Stimulated activated CD8-positive, alpha-beta memory T cell treated with anti-CD3 and anti-CD28 coated beads, Interleukin-4, amount 100 ng/mL, for 4 hours (primary cell): ENCODE measurements around the gene AVEN.

Source experiments
- DNase-seq, 2 donors: peaks; one replicate each; pipeline ENCODE4 v3.0.0-alpha.2; 2020; ENCODE audit warnings: low read depth in 2 of 2, low spot score in 1 of 2

Gene AVEN

DNA sequence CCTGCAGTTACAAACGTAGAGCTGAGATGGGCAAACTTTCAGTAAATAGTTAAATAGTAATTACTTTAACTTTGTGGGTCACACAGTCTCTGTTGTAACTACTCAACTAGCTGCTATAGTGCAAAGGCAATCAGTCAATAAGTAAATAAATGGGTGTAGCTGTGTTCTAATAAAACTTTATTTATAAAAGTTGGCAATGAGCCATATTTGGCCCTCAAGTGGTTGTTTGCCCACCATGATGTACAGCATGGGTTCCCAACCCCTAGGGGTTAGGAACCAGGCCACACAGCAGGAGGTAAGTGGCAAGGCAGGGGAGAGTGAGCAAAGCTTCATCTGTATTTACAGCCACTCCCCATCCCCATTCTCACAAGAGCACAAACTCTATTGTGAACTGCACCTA lies 115.6 kb downstream of the AVEN start:
- DNase-seq: no peak

DNA sequence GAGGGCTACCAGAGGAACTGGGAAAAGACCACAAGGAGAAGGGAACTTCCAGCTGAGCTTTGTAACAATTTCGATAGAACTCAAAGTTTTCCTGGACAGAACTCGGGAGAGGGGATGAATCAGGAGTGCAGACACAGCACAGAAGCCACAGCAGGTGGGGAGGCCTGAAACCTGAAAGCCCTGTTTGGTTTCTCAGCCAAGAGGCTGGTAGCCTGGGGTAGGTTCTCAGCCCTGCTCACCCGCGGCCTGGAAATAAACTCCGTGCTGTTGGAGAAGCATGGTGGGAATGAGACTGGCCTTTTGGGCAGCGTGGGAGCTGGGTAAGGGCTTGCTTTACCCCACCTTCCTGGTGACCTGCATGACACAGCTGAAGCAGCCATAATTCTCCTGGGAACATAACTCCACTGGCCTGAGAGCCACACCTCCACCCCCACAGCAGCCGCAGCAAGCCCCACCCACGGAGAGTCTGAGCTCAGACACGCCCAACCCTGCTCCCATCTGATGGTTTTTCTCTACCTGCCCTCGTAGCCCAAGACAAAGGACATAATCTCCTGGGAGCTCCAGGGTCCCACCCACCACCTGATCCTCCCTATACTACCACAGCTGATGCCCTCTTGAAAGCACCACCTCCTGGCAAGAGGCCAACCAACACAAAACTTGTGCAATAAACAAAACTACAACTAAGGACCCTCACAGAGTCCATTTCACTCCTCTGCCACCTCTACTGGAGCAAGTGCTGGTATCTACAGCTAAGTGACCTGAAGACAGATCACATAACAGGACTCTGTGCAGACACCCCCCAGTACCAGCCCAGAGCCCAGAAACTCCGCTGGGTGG lies 123.2 kb downstream of the AVEN start:
- no peak for DNase-seq

DNA sequence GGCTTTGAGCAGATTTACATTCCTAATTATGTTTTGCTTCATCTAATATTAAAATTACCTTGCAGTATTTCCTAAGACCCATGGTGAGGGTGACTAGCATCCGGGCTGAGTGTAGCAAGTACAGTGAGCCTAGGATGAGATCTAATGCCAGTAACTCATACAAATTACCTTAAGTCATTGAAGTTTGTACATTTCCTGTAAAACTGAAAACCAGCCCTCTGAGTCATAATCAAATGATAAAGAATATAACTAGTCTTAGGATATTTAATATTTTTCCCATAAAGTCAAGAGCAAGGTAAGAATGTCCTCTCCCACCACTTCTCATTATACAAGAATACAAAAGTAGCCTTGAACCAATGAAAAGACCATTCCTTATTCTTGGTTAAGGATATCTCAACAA lies 125.5 kb downstream of the AVEN start:
- DNase-seq: no peak

DNA sequence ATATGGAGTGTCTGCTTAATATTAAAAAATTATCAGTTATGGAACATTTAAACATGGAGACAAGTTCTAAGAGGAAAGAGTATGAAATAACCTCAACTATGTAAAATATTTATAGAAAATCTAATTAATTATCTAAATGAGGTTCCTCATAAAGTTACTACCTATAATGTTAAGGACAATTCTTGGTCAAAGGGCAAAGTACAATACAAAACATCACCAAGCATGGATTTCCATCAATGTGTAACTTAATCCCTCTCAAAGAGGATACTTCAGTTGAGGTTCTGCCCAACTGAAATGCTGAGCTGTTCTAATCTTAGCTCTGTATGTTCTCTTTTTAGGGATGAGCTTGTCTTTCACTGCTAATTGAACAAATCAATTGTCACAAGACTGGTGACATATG lies 126.7 kb downstream of the AVEN start:
- DNase-seq: no peak

DNA sequence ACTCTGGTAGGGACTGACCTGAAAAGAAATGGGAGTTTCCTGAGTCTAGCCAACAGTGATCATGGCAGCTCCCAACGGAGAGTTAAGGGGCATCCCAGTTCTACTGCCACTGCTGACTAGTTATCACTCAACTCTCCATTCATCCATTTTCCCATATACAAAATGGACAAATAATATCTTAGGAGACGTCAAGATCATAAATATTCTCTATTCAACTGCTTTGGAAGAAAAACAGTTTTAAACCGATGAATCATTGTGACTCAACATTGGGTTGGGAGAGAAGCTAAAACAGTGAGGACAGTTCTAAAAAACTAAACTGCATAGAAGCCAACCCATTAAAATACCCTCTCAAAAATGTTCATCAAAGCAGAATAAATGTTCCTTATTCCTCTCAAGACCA lies 128.3 kb downstream of the AVEN start:
- DNase-seq: no peak

DNA sequence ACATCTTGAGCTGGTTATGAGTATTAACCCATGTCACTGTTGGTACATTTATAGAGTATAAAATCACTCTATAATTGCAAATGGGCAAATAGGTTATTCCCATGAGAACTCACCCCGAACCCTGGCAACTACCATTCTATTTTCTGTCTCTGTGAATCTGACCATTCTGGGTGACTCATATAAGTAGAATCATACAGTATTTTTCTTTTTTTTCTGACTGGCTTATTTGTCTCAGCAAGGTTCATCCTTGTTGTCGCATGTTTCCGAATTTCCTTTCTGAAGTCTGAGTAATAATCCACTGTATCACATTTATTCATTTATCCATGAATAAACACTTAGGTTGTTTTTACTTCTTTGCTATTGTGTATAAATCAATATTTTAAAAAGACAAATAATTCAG lies 130.6 kb downstream of the AVEN start:
- no peak for DNase-seq

DNA sequence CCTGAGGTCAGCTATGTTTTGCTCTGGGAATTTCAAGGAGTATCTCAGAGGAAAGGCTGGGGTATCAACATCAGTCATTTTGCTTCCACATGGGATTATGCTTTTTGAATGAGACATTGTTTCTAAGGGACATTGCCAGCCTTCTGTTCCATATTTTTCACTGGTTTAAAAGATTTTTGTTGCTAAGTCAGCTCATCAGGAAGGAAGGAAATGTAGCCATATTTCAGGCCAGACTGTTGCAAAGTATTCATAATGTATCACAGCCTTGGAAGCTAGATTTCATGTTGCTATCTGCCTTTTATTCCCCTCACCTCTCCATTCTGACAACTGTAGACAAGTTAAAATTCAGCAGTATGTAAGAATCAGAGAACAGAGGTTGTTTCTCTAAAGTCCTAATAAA lies 131.7 kb downstream of the AVEN start:
- no peak for DNase-seq

DNA sequence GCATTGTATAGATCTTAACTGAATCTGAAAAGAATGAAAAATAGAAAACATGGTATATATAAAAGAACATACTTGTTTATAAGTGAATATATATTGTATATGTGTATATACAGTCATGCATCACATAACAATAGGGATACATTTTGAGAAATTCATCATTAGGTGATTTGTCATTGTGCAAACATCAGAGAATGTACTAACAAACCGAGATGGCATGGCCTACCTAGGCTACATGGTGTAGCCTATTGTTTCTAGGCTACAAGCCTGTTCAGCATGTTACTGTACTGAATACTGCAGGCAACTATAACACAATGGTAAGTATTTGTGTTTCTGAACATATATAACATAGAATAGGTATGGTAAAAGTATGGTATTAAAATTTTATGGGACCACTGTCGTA lies 135.3 kb downstream of the AVEN start:
- no peak for DNase-seq

DNA sequence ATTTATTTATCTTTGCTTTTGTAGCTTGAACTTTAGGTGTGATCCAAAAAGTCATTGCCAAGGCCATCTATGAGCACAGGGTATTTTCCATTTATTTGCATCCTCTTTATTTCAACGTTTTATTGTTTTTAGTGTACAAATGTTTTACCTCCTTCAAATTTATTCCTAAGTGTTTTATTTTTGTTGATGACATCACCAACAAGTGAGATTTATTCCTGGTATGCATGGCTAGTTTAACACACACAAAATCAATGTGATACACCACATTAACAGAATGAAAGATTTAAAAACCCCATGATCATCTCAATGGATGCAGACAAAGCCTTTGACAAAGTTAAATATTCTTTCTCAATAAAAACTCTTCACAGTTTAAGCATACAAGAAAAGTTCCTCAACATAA lies 137.0 kb downstream of the AVEN start:
- DNase-seq: no peak

DNA sequence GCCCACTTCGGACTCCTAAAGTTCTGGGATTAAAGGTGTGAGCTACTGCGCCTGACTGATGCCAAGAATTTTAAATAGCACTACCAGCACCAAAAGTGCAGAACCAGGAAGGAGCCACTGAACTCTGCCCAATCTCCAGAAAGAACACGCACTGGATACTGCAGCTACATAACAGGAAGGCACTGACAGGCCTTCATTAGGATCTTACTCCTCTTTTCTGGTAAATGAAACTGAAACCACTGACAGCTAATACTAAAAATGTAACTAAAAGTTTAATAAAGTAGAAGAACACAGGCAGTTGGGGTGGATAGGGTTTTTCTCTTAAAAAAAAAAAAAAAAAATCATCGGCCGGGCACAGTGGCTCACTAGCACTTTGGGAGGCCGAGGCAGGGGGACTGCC lies 144.8 kb downstream of the AVEN start:
- DNase-seq: no peak

DNA sequence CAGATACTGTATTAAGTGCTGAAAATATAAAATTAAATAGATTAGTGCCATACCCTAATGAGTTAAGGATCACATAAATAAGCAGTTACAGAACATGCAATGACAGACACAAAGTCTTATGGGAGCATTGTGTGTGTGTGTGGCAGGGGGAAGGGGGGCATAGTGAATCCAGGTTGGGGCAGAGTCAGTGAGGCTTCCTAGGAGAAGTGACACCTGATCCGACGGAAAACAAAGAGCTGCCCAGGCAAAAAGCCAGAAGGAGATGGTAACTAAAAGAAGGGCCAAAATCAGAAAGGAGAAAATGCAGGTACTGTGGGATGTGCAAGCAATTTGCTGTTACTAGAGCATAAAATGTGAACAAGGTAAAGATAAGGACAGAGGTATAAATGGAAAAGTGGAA lies 150.8 kb downstream of the AVEN start:
- no peak for DNase-seq

DNA sequence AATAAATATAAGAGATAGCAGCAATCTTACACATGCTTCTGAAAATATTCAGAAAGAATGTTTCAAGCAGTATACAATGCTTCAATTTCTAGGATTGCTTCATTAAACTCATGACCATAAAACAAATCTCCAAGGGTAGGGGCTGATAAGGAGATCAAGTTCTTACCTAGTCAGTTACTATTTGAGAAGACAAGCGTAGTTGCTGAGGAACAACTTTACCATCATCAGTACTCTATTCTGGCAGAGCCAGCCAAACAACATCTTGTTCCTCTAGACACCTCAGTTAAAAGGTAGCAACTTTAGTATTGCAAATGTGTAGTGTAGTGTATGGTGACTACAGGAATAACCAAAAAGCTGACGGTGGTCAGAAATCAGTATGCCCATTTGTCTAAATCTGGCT lies 156.1 kb downstream of the AVEN start:
- no peak for DNase-seq

DNA sequence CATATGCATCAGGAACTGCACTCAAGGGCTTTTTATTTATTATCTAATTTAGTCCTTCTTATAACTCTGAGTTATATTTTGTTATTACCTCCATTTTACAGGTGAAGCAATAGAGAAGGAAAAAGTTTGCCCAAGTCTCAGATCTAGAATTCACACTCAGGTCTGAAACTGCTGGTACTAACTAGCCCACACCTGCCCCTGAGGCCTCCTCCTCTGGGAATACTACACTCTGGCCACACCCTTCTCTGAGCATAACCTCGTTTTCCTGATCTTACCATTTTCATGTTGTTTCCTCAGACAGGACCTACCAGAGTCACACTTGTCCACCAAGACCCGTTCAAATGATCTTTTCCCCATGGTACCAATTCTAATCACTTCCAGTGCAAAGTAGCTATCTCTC lies 164.8 kb downstream of the AVEN start:
- no peak for DNase-seq

DNA sequence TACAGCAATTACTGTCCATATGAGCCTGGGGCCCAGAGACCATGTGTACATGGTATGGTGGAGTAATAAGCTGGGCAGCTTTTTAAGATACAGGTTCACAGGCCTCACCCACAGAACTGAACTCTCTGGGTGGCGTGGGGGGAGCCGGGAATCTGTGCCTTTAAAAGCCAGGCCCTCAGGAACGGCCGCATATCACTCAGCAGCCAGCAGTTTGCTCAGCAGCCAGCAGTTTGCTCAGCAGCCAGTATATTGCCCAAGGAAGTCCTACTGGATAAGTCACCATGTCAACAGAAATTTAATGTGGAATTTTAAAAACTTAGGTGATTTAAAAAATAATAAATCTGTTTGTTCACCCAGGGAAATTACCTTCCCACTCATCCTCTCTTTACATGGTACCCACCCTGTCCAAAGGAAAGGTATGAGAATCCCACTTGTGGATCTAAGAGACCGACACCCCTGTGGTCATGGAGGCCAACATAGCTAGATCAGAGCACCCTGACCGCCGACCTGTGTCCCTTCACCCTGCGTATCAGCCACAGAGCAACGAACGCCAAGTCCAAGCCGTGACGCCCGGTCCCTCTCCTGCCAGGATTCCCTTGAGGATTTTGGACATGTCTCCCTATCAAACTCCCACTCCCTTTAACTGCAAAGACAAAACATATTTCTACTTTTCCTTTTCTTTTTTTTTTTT lies 166.4 kb downstream of the AVEN start:
- no peak for DNase-seq

DNA sequence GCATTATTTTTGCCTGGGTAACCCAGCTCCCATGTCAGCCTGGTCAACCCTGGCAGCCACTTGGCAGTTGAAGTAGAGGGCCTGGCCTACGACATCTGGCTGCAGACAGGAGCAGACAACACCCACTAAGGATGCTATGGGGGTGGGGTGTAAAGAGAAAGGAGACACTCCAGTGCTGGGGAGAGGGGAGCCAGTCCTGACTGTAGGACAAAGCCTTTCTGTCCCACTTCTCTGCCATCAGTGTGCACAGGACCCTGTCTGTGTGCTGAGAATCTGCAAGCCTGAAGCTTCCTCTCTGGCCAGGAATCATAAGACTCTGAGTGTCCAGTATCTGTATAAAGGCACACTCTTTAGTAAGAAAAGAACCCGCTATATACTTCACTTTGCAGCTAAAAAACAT lies 167.0 kb downstream of the AVEN start:
- DNase-seq: no peak

DNA sequence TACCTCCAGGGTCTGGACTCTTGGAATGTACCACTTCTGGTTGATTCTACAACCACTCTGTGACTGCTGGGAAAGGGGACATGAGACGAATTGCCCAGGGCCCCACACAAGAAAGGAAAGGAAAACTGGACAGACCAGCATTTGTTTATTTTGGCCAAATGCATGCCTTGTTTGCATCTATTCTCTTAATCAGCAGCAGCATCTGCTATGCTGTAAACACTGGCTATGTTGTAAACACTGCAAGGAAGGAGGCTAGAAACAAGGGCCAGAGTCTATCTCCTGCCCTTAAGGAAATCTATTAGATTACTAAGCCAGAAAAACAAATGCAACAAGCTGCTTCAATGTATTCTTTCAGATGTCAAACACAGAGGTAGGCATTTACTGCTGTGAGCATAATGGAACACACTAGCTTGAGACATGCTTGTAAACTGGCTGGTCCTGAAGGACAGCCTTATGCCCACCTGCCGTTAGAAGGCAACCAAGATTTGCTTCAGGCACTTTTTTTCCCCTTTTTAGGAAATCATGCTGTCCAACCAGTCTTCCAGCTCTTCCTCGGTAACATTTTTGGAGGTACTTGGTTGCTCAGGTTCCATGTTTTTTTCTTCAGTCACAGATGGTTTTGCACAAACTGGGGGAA lies 172.8 kb downstream of the AVEN start:
- DNase-seq: no peak

DNA sequence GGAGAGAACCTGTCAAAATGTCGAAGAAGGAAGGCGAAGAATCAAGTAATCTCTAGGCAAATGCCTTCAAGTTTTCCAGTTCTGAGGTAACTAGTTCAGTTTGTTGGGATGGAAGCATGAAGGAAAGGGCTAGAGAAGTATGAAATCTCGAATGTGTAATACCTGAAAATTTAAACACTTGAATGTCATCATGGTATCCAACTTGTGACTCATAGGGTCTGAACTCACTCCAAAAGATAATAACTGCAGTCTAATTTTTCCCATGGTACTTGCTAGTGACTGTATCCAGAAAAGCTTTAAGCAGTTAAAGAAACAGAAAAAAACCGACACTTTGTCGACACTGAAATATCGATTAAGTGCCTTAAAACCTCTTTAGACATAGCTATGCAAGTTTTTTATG lies 173.6 kb downstream of the AVEN start:
- DNase-seq: no peak

DNA sequence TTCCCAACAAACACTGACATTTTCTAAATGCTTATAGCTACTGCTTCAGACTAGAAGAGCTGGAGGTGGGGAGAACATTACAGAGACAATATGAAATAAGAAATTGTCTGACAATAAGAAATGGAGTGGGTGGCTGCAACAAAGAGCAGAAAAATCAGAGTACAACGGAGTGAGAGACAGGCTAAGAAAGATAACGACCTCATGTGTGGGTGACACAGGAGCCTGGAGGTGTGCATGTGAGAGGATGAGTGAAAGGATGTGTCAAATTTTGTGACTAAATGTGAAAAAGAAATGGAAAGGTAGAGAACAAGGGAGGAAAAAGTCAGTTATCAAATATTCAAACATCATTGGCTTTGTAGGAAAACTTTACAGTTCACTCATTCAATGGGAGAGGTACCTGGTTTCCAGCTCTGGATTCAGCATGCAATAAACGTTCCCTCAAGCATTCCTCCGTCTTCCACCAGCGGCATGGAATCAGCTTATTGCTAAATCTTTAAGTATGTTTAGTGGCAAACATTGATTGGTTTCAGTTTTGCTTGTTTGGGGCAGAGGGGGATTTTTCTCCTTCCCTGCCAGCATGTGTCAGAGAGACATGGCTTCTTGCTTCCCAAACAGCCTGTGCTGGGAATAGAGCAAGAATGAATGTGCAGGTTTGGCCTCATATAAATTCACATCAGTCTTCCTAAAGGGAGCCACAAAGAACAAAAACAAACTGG lies 174.5 kb downstream of the AVEN start:
- no peak for DNase-seq

DNA sequence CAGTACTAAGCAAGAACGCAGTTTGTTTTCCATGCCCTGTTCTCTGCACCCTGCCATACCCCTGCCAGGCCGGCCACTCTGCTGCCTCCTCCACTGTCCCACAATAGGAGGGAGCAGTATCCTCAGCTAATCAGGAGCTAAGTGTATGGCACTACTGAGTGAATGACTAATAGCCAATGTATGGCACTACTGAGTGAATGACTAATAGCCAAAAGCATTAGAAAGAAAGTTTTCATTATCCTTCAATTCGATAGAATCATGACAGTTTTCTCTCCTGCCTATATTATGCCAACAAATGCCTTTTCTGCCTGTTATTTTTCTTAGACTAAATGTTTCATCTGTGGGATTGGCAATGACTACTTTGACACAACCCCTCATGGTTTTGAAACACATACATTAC lies 178.2 kb downstream of the AVEN start:
- DNase-seq: no peak

DNA sequence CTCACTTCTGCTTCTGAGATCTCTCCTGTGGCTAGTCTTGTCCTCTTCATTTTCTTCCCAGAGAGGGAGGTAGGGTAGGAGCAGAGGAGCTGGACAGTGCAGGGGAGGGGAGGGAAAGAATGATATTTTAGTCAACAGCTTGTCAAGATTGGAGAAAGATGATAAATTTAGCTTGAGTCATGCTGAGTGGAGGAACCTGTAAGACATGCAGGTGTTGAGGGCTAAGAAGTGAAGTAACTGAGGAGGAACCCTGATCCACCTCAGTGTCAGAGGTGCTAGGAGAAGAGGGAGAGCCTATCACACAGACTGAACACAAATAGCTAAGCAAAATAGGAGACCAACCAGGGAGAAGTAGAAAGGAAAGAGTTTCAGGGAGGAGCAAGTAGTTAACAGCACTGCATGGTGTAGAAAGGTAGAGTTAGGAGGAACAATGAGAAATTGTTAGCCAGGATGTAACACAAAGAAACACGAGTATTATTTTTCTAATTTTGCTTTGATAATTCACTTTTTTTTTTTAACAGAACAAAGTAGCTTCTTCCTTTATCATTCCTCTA lies 178.9 kb downstream of the AVEN start:
- no peak for DNase-seq

DNA sequence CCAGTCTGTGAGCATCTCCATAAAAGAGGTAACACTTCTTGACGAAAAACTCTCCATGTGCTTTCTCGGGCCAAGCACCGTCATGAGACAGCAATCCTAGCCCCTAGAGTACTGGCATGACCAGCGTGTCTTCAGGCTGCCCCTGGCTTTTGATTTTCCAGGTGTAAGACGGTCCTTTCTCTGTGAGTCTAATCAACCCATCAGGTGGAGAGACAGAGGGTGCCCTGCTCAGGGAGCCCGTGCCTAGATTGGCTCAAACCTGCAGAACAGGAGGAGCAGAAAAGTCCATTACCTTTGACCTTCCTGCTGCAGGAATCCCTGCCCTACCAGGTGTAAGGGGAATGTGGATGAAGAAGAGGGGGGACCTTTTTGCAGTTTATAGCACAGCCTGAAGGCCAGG lies 180.2 kb downstream of the AVEN start:
- DNase-seq: no peak

DNA sequence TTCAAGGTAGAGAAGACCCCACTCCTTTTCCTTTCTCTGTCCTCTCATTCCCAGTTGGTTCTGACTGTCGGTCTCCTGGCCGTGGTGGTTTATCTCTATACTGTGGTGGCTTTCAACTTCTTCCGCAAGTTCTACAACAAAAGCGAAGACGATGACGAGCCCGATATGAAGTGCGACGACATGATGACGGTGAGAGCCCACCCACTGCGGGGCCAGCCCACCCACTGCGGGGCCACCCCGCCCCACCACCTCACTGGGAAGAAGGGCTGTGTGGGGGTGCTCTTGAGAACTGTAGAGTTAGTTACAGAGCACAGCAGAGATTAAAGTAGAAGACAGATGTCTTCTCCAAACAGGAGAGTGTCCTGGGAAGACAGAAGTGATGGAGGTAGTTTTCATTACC lies 181.3 kb downstream of the AVEN start:
- no peak for DNase-seq
